Dedifferentiated amniotic fluid mesenchymal stem cell (primary cell): Measurements from ENCODE around the gene RTL9.
"Not testable (repeated sequence)": the region's sequence is repeated elsewhere in the genome, so short reads cannot be mapped to it uniquely, and the experiment has no call there.

Experiments
- DNase-seq: peaks from one replicate; pipeline ENCODE4 v3.0.0-alpha.2; 2016; ENCODE audit errors: extremely low spot score

Gene RTL9

DNA sequence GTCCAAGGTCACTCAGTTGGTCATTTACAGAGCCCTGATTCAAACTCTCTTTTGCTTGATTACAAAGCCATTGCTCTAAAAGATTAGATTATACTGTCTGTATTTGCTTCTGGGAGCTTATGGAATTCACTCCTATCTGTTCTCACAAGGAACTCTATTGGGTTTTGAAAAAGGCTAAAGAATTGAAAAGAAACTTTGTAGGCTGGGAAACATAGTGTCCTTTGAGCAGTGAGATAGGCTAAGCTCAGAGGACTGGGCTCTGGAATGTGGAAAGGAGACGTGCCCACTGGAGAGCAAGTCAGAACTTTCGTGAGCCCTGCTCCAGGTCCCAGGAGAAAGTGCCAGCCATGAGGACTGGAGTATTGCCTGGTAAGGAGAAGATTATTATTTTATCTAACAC, at the start of gene RTL9:
Gene RTL9 (plus strand): TSS at position 301 of the 400 bp plus-strand sequence. CDS start 91,770 bp downstream, outside the sequence.
- no peak for DNase-seq

- no peak for DNase-seq
These were observed 48.5 kb upstream of the RTL9 start for GRCh38 chrX:110310000-110310790.

DNA sequence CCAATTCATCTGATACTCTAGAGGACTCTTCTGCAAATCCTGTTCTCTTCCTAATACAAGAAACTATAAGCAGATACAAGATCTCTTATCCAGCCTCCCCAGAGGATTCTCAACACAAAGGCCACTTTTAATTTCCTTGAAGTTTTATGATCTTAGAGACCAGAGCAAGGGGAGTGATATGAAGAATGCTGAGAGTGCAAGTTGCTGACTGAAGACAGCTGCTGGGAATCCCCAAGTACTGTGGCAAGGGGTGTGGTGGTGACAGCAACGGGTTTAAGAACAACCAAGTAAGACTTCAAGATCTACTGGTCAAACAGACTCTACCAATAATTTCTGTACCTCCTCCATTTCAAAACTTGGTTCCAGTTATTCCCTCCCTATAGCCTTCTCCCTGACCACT, 47.8 kb upstream of the RTL9 start:
- no peak for DNase-seq

GRCh38 chrX:110311437-110312230, 47.0 kb upstream of the RTL9 start:
- no peak for DNase-seq

GRCh38 chrX:110315551-110315950, 43.1 kb upstream of the RTL9 start:
- DNase-seq: no peak

GRCh38 chrX:110316351-110317060, 42.1 kb upstream of the RTL9 start:
- DNase-seq: no peak

DNA sequence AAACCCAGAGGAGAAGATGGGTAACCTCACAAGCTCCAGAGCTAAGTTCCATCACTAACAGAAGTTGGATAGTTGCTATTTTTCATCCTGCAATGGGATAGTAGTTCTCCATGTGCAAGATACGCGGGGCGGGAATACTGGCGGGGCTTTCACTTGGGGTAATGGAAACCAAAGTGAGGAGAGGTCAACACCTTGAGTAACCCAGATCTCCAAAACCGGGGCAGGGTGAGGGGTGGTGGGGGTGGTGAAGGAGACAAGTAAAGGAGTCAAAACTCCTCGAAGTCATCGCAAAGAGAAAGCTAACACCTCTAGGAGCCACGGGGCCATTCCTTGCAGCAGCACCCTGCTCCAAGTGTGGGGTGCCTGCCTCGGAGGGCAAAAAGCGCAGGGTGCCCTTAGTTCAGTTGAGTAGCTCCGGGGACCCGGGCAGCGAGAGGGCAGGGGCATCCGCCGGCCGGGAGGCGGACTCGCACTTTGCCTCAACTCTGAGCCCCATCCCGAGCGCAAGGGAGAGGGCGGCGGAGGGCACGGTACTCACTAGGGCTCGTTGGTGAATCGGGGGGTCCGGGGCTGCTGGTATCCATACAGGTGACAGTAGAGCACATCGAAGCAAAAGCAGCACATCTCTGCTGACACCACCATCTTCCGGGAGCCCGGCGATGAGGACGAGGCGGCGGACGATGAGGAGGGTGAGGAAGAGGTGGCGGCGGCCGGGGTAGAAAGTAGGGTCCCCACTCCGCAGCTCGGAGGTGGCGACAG, 41.4 kb upstream of the RTL9 start:
- DNase-seq: no peak

DNA sequence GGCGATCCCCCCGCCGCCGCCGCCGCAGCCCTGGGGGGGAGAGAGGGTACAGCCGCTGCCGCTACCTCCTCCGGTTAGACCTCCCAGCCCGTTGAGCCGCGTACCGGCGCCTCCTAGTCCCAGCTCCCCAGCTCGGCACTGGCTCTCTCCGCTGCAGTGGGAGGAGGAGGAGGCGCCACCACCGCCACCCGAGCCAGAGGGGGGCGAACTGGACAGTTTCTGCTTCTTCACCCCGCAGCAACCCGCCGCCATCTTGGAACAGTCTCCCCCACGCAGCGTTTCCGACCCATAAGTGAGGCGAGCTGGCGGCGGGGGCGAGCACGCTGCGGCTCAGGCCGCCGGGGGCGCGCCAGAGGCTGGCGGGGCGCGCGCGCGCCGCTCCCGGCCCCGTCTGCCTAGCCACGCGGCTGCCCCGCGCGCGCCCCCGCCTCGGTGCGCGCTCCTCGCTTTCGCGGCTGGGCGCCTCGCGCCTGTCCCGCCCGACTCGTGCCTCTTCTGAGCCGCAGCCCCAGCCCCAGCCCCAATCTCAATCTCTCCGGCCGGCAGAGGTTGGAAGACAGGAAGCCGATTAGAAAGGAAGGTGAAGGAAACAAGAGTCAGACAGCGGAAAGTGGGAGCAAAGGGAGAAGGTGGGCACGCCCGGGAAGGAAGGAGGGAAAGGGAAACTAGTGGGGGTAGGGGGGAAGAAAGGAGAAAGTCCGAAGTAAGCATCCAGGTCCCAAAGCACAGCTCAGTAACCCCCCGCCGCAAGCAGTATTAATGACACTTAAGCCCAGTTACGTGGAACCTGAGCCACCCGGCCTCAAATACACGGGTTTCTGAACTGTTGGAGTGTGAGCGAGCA, 40.6 kb upstream of the RTL9 start, which contains the start of gene AMMECR1:
Gene AMMECR1 (minus strand): TSS at position 266 of the 844 bp plus-strand sequence. CDS start 14 bp downstream, at position 252.
- peak; percentile 72 for DNase-seq

GRCh38 chrX:110318664-110318968, 40.0 kb upstream of the RTL9 start:
- DNase-seq: no peak

GRCh38 chrX:110320381-110320987, 38.2 kb upstream of the RTL9 start:
- no peak for DNase-seq

DNA sequence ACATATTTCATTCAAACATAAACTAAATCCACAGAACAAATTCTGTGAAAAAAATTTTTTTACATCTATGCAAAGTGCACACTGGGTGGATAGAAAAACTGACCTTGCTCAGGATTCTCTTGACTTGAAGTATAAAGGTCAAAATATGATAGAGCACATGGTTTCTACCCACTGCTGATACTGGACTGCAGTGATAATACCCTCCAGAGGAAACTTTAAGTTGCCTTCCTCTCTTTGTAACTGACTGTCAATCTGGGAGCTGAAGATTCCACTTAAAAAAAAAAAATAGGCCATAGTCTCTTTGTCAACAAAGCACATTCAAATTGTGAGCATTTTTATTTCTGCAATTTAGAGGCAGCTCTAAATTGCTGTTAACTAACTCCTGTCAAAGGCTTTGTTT, 37.6 kb upstream of the RTL9 start:
- DNase-seq: no peak

GRCh38 chrX:110321670-110322069, 37.0 kb upstream of the RTL9 start:
- DNase-seq: no peak

GRCh38 chrX:110322603-110323002, 36.0 kb upstream of the RTL9 start:
- no peak for DNase-seq

DNA sequence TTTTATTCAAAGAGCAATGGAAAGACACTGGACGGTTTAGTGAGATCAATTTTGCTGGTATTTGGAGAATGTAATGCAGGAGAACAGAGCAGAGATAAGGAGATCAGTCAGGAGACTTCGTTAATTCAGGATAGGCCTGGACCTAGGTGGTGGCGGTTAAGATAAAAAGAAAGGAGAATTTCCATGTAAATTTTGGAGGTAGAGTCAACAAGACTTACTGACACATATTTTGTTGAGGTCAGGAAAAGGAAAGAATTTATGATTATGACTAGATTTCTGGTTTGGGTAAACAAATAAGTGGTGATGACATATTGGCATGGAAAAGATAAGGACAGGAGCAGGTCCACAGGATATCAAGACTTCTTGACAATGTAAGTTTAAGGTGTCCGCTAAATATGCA, 31.9 kb upstream of the RTL9 start:
- DNase-seq: no peak

DNA sequence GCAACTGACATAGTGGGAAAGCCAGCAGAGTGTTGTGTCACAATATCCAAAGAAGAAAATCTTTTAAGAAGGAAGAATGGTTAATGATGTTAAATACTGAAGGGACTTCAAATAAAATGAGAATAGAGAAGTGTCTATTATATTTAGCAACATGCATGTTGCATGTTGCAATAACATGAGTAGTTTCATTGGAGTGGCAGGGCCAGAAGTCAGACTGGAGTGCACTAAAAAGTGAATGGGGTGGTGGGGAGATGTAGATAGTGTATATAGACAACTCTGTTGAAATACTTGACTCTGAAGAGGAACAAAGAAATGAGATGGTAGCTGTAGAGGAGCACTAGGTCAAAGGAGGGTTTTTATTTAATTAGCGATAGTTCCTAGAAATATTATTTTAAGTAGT, 31.3 kb upstream of the RTL9 start:
- DNase-seq: no peak

DNA sequence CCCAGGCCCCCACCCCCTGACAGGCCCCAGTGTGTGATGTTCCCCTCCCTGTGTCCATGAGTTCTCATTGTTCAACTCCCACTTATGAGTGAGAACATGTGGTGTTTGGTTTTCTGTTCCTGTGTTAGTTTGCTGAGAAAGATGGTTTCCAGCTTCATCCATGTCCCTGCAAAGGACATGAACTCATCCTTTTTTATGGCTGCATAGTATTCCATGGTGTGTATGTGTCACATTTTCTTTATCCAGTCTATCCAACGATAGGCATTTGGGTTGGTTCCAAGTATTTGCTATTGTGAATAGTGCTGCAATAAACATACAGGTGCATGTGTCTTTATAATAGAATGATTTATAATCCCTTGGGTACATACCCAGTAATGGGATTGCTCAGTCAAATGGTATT, 30.0 kb upstream of the RTL9 start:
- DNase-seq: not testable (repeated sequence)

- DNase-seq: no peak
These were observed 27.1 kb upstream of the RTL9 start for GRCh38 chrX:110331444-110332030.

DNA sequence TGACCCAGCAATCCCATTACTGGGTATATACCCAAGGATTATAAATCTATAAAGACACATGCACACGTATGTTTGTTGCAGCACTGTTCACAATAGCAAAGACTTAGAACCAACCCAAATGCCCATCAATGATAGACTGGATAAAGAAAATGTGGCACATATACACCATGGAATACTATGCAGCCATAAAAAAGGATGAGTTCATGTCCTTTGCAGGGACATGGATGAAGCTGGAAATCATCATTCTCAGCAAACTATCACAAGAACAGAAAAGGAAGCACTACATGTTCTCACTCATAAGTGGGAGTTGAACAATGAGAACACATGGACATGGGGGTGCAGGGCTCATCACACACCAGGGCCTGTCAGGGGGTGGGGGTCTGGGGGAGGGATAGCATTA, 25.2 kb upstream of the RTL9 start:
- not testable (repeated sequence) for DNase-seq

DNA sequence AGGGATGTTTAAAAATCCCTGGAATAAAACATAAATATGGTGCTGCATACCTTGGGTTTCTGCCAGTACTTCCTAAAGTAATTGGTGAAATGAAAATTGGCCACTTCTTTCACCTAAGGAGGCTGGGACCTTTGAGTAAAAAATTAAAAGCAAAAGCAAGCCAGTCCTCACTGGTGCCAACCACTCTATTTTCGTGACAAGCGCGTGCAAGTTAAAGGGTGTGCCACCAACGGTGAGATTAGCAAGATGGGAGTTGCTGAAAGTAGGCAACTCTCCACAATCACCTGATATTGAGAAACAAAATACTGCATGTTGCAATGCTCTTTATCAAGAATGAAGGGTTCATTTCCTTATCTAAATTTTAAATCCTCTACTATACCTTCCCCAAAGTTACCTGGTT, 19.7 kb upstream of the RTL9 start:
- no peak for DNase-seq
